GM18517 (cell line): Measurements from ENCODE around the gene ZNF534.
"Not testable (repeated sequence)": the region's sequence is repeated elsewhere in the genome, so short reads cannot be mapped to it uniquely, and the experiment has no call there.

Experiments used
- ATAC-seq: cut with Tn5 transposase; IDR thresholded peaks from one replicate; pipeline ENCODE4 v1.9.1; 2021; ENCODE audit warnings: mild to moderate bottlenecking, moderate library complexity; ENCODE audit not compliant: unreplicated experiment

Gene ZNF534

DNA sequence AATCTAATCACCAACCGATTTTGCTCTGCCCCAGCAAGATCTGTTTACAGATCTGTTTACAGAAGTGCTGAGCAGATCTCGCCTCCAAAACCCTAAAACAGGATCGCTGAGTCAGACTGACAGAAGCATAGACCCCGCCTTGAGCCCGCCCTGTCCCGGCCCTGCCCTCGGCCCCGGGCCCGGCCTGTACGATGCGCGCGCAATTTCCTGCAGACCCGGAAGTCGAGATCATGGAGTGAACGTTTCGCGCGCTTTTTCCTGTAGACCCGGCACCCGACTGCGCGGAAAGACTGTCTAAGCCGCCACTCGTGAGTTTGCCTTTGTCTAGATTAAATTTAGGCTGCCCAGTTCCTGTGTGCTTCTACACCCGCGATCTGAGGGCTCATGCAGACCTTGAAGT, at the start of gene ZNF534:
ZNF534 (plus strand) TSS at position 212 of the 400 bp plus-strand sequence. CDS start 2,327 bp downstream, outside the sequence.
- no peak for ATAC-seq

DNA sequence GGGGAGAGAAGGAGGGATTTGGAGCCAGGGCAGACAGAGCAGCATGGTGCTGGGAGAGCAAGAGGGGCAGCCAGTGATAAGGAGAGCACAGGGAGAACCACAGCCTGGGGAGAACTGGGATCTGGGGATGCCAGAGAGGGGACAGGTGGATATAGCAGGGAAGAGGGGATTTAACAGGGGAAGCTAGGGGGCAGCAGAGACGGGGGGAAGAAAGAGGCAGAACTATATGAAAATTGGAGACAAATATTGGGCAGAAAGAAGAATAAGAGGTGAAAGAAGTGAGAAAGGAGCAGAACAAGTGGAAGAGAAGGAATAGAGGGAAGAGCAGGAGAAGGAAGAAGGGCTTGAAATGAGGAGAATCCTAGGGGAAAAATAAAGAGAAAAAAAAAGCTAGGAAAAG, 37.8 kb upstream of the ZNF534 start:
- ATAC-seq, result no peak

DNA sequence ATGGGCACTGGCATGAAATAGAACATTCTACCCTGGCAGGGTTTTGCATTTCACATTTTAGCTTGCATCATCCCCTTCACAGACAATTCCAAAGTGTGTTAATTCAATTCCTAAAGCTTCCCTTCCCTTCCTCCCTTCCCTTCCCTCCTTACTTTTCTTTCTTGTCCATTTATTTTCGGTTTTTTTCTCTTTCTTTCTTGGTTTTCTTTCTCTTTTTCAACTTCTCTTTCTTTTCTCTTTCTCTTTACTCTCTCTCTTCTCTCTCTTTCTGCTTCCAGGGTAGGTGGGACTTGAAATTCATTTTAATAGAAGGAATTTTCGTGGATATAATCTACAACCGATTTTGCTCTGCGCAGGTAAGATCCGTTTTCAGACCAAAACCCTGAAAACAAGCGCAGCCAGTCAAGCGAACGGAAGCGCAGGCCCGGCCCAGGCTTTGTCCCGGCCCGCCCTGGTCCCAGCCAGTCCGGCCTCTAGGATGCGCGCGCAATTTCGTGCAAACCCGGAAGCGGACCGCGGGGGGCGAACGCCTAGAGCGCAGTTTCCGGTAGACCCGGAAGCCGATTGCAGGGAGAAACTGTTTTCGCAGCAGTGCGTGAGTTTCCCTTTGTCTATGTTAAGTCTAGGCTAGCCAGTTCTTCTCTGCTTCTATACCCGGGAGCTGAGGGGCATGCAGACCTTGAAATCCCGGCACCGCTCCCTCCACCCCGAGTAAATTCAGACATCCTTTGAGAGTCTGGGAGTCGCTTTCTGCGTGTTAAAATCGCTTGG, 31.5 kb upstream of the ZNF534 start, which contains the start of gene ZNF528:
ZNF528 (plus strand) TSS at position 540 of the 771 bp plus-strand sequence. CDS start 4,165 bp downstream, outside the sequence.
- ATAC-seq, result peak; percentile 70

DNA sequence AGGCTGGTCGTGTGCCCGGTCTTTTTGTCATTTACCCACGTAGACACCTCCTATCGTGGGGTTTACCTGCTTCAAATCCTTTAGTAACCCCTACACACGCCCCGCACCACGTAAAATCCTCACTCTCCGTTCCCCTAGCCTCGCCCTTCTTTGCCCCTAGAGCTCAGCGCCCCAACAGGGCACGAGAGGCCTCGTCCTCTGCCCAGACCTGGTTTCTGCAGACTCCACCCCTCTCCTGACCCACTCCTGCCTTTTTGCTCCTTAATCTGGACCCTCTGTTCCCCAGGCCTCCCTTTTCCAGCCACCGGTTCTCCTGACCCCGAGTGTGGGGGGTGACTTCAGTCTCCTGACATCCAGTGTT, 30.9 kb upstream of the ZNF534 start:
- no peak for ATAC-seq

DNA sequence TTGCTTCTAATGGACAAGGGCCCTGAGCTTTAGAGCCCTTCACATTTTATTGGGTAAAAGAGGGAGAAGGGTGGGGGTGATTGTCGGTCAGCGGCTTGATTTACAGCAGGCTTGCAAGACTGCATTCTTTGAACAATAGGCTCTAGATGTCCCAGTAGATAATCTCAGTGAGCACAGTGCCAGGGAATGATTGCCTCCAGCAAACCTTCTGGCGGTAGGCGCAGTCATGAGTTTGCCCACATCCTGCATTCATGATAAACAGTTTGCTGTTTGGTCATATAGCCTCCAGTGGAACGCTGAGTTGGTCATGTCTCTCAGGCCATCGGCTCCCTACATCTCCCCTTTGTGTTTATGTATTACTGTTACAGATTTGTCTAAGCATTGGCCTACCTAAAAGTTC, 18.7 kb upstream of the ZNF534 start:
- ATAC-seq, result no peak

DNA sequence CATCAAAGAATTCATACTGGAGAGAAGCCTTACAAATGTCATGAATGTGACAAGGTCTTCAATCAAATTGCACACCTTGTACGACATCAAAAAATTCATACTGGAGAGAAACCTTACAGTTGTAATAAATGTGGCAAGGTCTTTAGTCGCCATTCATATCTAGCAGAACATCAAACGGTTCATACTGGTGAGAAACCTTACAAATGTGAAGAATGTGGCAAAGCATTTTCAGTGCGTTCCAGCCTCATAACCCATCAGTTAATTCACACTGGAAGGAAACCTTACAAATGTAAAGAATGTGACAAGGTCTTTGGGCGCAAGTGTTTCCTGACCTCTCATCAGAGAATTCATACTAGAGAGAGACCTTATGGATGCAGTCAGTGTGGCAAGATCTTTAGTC, 13.2 kb upstream of the ZNF534 start:
- ATAC-seq, result no peak

DNA sequence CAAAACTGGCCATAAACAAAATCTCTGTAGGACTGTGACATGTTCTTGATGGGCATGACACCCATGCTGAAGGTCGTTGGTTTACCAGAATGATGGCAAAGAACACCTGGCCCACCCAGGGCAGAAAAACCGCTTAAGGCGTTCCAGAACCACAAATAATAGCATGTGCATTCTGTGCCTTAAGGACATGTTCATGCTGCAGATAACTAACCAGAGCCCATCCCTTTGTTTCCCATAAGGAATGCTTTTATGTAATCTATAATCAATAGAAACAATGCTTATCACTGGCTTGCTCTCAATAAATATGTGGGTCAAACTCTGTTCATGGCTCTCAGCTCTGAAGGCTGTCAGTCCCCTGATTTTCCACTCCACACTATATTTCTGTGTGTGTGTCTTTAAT, 13.2 kb downstream of the ZNF534 start:
- no peak for ATAC-seq

DNA sequence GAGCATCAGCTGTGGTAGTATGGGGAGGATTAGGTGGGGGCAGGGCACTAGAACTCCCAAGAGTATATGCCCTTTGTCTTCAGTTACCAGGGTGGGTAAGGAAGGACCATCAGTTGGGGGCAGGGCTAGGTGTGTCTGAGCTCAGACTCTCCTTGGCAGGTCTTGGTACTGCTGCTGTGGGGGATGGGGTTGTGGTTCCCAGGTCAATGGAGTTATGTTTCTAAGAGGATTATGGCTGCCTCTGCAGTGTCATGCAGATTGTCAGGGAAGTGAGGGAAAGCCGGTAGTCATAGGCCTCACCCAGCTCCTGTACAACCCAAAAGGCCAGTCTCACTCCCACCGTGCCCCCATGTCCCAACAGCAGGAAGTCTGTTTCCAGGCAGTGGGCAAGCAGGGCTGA, 15.6 kb downstream of the ZNF534 start:
- no peak for ATAC-seq

DNA sequence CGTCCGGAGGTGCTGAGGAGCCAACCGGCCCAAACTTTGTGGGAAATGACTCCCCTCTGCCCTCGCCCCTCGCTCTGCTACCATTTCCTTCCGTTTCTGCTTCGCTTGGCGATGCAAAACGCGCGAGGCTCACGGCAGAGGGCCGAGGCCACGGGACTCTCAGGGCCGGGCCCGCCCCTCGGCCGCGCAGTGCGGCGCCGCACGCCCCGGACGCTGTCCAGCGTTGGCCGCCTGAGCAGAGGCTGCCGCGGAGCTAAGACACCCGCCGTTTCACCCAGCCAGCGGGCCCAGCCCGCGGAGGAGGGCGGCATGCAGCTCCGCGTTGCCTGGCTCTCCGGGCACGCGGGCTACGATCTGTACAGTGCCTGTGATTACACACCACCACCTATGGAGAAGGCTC, 22.3 kb downstream of the ZNF534 start:
- ATAC-seq, result no peak

DNA sequence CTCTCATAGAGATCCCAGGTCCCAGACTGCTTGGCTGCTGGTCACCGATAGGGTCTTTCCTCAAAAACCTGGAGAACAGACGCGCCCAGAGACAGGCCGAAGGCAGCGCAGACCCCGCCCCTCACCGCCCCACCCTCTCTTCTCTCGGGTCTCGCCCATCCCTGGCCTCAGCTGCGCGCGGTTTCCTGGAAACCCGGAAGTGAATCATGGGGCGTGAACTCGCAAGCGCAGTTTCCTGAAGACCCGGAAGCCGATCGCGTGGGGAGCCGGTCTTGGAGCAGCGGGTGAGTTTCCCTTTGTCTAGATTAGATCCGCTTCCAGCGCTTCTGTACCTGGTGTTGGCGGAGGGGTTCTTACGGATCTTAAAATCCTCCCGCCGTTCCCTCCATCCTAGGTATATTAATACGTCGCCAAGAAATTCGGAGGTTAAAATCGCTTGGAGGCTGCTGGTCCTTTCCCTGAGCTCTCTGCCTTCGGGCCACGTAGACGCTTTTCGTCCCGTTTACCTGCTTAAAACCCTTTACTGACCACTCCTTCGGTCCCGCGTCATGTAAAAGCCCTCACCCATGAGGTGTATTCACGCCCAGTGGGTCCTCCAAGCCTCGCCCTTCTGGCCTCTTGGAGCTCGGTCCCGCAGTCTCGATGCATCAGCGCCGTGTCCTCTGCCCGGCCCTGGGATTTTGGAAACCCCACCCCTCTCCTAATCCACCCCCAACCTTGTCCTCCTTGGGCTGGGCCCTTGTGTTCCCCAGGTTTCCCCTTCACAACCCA, 24.6 kb downstream of the ZNF534 start, which contains the start of gene ZNF578:
ZNF578 (plus strand) TSS at position 230 of the 771 bp plus-strand sequence. CDS start 48,293 bp downstream, outside the sequence.
- ATAC-seq, result no peak

DNA sequence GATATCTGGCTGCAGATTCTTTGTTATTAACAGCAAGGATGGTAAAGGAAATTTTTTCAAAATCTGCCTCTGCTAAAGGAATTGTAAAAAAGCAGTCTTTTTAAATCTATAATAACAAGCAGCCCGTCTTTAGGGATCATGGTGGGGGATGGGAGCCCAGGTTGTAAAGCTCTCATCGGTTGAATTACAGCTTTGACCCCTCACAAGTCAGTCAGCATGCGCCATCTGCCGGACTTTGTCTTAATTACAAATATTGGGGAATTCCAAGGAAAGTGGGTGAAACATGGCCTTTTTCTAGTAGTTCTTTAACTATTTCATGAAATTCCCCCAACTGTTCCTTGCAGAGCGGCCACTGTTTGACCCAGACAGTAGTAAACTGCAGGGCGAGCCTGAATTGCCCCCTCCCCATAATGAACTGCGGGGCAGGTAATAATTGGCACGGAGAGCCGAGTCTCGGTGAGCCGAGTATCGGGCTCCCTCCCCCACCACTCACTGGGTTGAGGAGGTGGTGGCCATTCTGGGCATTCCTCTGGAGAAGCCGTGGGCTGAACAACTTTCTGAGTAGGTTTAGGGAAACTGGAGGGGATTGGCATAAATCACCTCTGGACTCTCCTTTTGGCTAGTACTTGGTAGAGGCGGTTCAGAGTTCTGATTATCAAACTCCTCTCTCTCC, 36.0 kb downstream of the ZNF534 start:
- no peak for ATAC-seq

DNA sequence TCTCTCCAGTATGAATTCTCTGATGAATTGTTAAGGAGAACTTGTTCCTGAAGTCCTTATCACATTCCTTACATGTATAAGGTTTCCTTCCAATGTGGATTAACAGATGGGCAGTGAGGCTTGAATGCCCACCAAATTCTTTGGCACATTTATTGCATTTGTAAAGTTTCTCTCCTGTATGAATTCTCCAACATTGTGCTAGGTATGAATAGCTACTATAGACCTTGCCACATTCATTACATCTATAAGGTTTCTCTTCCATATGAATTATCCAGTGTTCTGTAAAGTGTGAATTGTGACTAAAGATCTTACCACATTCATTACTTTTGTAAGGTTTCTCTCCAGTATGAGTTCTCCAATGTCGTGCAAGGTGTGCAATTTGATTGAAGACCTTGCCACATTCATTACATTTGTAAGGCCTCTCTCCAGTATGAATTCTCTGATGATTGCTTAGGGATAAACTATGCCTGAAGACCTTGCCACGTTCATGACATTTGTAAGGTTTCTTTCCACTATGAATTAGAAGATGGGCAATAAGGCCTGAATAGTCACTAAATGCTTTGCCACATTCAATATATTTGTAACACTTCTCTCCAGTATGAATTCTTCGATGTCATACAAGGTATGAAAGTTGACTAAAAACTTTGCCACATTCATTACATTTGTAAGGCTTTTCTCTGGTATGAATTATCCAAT, 44.9 kb downstream of the ZNF534 start:
- no peak for ATAC-seq

DNA sequence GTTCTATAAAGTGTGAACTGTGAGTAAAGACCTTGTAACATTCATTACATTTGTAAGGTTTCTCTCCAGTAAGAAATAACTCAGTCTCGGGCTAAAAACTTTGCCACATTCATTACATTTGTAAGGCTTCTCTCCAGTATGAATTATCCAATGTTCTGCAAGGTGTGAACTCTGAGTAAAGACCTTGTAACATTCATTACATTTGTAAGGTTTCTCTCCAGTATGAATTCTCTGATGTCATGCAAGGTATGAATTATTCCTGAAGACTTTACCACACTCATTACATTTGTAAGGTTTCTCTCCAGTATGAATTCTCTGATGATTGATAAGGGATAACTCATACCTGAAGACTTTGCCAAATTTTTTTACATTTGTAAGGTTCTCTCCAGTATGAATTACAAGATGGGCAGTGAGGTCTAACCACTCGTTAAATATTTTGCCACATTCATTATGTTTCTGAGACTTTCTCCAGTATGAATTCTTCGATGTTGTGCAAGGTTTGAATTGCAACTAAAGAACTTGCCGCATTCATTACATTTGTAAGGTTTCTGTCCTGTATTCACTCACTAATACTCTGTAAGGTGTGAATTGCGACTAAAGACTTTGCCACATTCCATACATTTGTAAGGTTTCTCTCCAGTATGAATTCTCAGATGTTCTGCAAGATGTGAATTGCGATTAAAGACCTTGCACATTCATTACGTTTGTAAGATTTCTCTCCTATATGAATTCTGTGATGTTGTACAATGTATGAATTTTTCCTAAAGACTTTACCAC, 45.6 kb downstream of the ZNF534 start:
- ATAC-seq, result no peak

DNA sequence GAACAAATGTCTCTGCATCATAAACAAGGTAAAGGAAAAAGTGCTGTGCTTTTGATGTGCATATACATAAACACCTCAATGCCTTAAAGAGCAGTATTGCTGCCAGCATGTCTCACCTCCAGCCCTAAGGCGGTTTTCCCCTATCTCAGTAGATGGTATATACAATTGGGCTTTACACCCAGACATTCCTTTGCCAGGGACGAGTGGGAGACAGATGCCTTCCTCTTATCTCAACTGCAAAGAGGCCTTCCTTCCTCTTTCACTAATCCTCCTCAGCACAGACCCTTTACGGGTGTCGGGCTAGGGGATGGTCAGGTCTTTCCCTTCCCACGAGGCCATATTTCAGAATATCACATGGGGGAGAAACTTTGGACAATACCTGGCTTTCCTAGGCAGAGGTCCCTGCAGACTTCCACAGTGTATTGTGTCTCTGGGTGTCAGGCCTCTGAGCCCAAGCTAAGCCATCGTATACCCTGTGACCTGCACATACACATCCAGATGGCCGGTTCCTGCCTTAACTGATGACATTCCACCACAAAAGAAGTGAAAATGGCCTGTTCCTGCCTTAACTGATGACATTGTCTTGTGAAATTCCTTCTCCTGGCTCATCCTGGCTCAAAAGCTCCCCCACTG, 55.3 kb downstream of the ZNF534 start:
- ATAC-seq, result not testable (repeated sequence)

DNA sequence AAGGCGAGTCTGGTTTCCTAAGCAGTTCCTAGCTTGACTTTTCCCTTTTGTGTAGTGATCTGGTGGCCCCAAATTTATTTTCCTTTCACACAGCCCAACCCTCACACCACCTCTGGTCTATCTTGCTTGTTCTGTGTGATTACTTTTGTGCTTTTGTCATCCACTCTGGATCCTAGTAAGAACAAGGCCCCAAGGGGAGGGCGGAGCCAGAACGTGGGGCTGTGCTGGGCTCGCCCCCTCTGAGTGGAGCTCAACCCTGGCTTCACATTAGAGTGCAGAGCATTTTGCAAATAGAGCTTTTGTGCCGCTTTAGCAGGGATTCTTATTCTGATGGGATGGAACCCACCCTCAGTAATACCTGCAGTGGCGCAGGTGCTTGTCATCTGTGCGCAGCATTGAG, 56.1 kb downstream of the ZNF534 start:
- ATAC-seq, result not testable (repeated sequence)

DNA sequence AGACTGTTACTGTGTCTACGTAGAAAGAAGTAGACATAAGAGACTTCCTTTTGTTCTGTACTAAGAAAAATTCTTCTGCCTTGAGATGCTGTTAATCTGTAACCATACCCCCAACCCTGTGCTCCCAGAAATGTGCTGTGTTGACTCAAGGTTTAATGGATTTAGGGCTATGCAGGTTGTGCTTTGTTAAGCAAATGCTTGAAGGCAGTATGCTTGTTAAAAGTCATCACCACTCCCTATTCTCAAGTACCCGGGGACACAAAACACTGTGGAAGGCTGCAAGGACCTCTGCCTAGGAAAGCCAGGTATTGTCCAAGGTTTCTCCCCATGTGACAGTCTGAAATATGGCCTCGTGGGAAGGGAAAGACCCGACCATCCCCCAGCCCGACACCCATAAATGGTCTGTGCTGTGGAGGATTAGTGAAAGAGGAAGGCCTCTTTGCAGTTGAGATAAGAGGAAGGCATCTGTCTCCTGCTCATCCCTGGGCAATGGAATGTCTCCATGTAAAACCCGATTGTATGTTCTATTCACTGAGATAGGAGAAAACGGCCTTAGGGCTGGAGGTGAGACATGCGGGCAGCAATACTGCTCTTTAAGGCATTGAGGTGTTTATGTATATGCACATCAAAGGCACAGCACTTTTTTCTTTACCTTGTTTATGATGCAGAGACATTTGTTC, 56.8 kb downstream of the ZNF534 start:
- ATAC-seq, result not testable (repeated sequence)

DNA sequence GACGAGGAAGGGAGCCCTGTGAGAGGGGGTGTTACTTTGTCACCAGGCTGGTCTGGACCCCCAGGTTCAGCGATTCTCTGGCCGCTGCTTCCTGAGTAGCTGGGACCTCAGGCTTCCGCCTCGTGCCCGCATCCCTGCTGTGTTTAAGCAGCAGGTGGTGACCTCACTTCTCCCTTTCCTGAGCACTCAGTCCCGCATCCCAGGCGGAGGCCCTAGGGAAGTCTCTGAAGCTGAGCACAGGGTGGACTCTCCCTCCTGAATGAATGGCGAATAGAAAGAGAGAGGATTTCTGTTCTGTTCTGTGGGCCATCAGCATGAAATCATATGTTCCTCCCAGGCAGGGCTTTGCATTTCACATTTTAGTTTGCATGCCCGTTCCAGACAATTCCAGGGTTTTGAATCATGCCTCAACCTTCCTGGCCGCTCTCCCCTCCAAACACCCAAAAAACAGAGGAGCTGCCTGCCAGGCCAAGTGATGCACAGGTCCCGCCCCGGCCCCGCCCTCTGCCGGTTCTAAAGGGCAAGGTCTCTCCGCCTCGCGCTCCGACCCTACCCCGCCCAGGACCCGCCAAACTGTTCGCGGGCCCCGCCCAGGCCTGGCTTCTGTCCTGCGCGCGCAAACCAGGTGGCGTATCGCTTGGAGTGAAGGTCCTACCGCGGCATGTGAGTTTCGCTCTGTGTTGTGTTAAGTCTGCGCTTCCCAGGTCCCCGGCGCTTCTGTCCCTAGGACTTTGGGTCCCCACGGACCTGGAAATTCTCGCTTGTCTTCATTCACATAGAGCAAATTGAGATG, 63.4 kb downstream of the ZNF534 start:
- ATAC-seq, result no peak

DNA sequence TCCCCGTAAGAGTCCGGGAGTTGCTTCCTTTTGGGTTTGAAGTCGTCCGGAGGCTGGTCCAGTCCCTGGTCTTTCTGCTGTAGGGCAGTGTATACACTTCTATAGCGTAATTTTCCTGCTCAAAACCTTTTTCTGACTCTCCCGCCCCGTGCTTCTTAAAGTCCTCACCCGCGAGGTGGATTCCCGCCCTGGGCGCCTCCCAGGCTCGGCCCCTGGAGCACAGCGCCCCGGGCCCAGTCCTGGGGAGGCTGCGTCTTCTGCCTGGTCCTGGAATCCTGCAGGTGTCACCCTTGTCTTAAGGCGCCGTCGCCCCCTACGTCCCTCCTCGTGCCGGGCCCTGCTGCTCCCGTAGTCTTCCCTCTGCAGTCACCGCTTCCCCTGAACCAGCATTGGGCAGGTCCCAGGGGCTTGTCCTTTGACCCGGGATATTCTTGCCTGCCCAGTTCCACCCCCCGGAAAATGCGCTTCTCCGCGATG, 64.1 kb downstream of the ZNF534 start:
- ATAC-seq, result no peak
